Measurements from ENCODE around the gene GSTO2. TPM values are rescaled to one million over a fixed set of nuclear protein-coding genes. Genes with fewer than 3 reads are reported as not detected.

Gene GSTO2
- total and polyA plus RNA-seq, 2 donors from 2014 or later = 22.3 to 56.7 TPM

DNA sequence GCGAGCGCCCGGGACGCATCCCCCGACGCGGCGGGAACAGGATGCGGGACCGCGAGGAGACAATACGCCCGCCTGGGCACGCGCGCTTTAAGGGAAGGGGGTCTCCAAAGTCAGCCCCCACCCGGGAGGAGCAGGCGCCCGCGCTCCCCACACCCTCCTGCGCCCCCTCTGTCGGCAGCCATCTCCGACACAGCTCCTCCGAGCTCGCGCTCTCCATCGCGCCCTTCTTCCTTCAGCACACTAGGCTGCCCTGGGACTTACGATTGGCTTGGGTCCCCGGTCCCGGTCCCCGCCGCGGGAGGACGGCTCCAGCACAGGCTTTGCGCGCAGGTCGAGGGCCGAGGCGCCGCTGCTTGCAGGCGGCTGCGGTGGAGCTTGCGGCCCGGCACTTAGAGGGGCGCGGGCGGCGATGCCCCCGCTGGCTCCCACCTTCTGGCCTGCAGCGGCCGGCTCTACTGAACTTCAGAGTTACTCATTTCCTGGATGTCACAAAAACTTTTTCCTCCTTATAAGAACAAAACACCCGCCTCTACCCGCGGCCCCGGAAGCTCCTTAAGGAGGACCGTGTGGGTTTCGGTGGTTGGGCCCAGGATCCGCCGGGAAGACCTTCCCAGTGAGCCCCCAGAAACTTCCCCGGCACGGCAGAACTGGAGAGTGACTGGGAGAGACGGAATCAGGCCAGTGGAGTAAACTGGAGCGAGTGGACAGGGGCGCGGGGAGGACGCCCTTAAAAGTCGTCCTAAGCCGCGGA lies 69.2 kb downstream of the GSTO2 start, which contains the start of gene ITPRIP:
Gene ITPRIP (minus strand): TSS at position 481 of the 751 bp plus-strand sequence. CDS start 22,414 bp downstream, outside the sequence.
- H3K4me1 ChIP-seq (ENCODE audit: control insufficient read depth in 2 of 3, insufficient read depth in 2 of 3, low read depth in 1 of 3, low read length in 3 of 3) = peaks cover 4 to 26% (median 5%) of the 10 kb centered on the region in 3 donors
- intact Hi-C loops (cut with DNase I) = no loop called here

DNA sequence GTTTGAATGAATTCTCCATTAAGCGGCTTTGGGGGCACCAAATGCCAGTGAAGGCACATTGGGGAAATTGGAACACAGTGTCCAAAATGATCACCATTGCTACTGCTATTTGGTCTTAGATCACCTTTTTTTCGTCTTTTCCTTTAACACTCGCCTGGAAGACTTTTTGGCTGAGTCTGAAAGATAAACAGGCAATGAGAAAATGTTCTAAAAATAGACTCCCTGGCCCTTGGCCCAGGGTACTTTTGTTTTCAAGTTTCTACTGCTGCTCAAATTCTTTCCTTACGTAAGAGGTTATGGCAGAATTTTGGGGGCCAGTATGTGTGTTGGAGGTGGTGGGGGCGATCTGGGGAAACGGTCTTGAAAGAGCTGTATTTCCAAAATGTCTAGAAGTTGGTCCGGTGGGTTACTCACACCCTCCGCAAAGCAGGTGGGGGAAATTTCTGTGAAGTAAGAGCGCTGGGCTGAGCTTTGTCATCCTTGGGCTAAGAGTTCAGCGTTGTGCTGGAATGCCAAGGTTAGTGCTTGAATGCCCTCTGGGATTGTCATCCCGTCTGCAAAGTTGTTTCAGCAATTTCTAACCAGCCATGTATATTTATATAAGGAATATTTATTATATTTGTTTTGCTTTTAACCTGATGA lies 70.6 kb downstream of the GSTO2 start:
- Histone ChIP-seq H3K4me1 (ENCODE audit: control insufficient read depth in 2 of 3, insufficient read depth in 2 of 3, low read depth in 1 of 3, low read length in 3 of 3) (peaks cover 4 to 17% (median 5%) of the 10 kb centered on the region in 3 donors), H3K27ac (ENCODE audit: low read depth in 2 of 2, low read length in 2 of 2) (peak overlapping the region; percentile 98), H3K9me3 (ENCODE audit: control insufficient read depth in 2 of 3, insufficient read depth in 1 of 3, low read length in 3 of 3) (no peaks in the 10 kb centered on the region), H3K27me3 (ENCODE audit: control insufficient read depth, insufficient read depth, low read length) (no peaks in the 10 kb centered on the region), H3K36me3 (ENCODE audit: control insufficient read depth in 2 of 3, insufficient read depth in 3 of 3, low read length in 3 of 3) (no peaks in the 10 kb centered on the region), H3K9ac (ENCODE audit: low read length in 3 of 3) (peak overlapping the region; percentile 52 to 94 (median 78)), H3K4me3 (ENCODE audit: low read length in 3 of 3) (peak overlapping the region; percentile 65 to 82 (median 81))
- FAIRE-seq (no peak), DNase-seq (peak in 3 of 5 donors; percentile 38 to 92 (median 76))
- TF ChIP-seq, protein P1, sequence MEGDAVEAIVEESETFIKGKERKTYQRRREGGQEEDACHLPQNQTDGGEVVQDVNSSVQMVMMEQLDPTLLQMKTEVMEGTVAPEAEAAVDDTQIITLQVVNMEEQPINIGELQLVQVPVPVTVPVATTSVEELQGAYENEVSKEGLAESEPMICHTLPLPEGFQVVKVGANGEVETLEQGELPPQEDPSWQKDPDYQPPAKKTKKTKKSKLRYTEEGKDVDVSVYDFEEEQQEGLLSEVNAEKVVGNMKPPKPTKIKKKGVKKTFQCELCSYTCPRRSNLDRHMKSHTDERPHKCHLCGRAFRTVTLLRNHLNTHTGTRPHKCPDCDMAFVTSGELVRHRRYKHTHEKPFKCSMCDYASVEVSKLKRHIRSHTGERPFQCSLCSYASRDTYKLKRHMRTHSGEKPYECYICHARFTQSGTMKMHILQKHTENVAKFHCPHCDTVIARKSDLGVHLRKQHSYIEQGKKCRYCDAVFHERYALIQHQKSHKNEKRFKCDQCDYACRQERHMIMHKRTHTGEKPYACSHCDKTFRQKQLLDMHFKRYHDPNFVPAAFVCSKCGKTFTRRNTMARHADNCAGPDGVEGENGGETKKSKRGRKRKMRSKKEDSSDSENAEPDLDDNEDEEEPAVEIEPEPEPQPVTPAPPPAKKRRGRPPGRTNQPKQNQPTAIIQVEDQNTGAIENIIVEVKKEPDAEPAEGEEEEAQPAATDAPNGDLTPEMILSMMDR (IDR thresholded peaks at IDR 0.05; ENCODE audit: borderline replicate concordance, extremely low read depth, insufficient read depth) = no peak
- intact Hi-C loops (cut with DNase I) = no loop called here

More for the DNA sequence above, 69.2 kb downstream of the GSTO2 start, which contains the start of gene ITPRIP:
- peak within 1 kb of the TSS; percentile 98 for H3K27ac ChIP-seq (ENCODE audit: low read depth in 2 of 2, low read length in 2 of 2)
- no peaks in the 10 kb centered on the region for H3K27me3 ChIP-seq (ENCODE audit: control insufficient read depth, insufficient read depth, low read length)
- peak within 1 kb of the TSS; percentile 54 to 94 (median 90) for H3K9ac ChIP-seq (ENCODE audit: low read length in 3 of 3)
- peak within 1 kb of the TSS; percentile 65 to 82 (median 81) for H3K4me3 ChIP-seq (ENCODE audit: low read length in 3 of 3)
- DNase-seq (peak; percentile 80 to 93 (median 90)), FAIRE-seq (no peak)
- H3K9me3 ChIP-seq (ENCODE audit: control insufficient read depth in 2 of 3, insufficient read depth in 1 of 3, low read length in 3 of 3) = no peaks in the 10 kb centered on the region
- TF ChIP-seq, protein P1 (IDR thresholded peaks at IDR 0.05; ENCODE audit: borderline replicate concordance, extremely low read depth, insufficient read depth) = no peak
- H3K36me3 ChIP-seq (ENCODE audit: control insufficient read depth in 2 of 3, insufficient read depth in 3 of 3, low read length in 3 of 3) = peaks cover 0 to 3% (median 0%) of the 10 kb centered on the region in 3 donors

DNA sequence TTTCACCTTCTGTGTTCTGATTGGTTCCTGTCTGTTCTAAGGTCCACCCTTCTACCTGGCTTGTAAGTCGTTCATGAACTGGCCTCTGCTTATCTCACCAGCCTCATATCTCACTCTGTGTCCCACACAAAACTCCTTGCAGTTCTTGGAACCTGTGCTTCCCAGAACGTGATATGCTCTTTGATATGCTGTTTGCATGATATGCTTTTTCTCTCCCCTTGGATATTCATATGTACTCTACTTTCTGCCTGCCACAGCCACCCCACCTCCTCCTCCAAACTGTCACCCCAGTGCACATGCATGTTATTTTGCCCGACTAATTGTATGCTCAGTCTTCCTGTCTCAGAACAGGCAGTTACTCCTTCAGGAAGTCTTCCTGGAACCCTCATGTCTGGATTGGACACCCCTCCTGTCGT lies 71.1 kb downstream of the GSTO2 start:
- Histone ChIP-seq H3K4me1 (ENCODE audit: control insufficient read depth in 2 of 3, insufficient read depth in 2 of 3, low read depth in 1 of 3, low read length in 3 of 3) (peaks cover 4 to 14% (median 5%) of the 10 kb centered on the region in 3 donors), H3K27me3 (ENCODE audit: control insufficient read depth, insufficient read depth, low read length) (no peaks in the 10 kb centered on the region), H3K27ac (ENCODE audit: low read depth in 2 of 2, low read length in 2 of 2) (peak overlapping the region; percentile 98), H3K9me3 (ENCODE audit: control insufficient read depth in 2 of 3, insufficient read depth in 1 of 3, low read length in 3 of 3) (no peaks in the 10 kb centered on the region), H3K9ac (ENCODE audit: low read length in 3 of 3) (peak overlapping the region in 2 of 3 donors; percentile 26 to 94), H3K36me3 (ENCODE audit: control insufficient read depth in 2 of 3, insufficient read depth in 3 of 3, low read length in 3 of 3) (no peaks in the 10 kb centered on the region), H3K4me3 (ENCODE audit: low read length in 3 of 3) (peak overlapping the region in 1 of 3 donors; percentile 82)
- TF ChIP-seq, protein P1 (IDR thresholded peaks at IDR 0.05; ENCODE audit: borderline replicate concordance, extremely low read depth, insufficient read depth) = no peak
- no peak for FAIRE-seq
- intact Hi-C loops (cut with DNase I) = no loop called here
- no peak for DNase-seq

All from kidney (tissue), 14 donors.